ENCODE measurements around the gene GTPBP4. TPM values are rescaled to one million over a fixed set of nuclear protein-coding genes. Genes with fewer than 3 reads are reported as not detected.
A peak's percentile ranks its signal among the peaks of the same experiment; 100 is the strongest.

The GTPBP4 gene
- total and polyA plus RNA-seq, 2 of the 8 experiments (the other 6 are each of a cell fraction or from before 2014, with no cell fraction given), result 16.9 to 98.1 TPM

DNA sequence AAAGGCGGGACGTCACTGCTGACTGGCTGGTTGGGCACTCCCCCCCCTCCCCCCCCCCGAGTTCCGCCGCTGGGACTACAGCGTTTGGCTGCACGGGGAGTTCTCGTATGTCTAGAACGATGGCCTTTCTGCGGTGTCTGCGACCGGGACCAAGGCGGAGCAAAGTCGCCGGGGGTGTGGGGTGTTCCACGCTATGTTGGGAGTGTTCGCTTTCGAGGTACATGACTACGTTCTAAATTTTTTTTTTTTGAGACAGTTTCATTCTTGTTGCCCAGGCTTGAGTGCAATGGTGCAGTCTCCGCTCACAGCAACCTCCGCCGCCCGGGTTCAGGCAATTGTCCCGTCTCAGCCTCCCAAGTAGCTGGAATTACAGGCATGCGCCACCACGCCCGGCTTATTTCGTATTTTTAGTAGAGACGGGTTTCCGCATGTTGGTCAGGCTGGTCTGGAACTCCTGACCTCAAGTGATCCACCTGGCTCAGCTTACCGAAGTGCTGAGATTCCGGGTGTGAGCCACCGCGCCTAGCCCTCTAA is 61.3 kb downstream of the GTPBP4 start:
- peak overlapping the region; percentile 75 for H4K91ac ChIP-seq (replicated peaks; ENCODE audit: insufficient read length, low read length)
- POLR2A ChIA-PET (ENCODE audit: partially characterized antibody), result interaction anchor here (0.7 to 2.9 kb wide), 20 partner anchors 8 to 121 kb away, joined by 3 to 22 read pairs (median 4); partner anchors contain the start of gene GTPBP4
- H2BK120ac ChIP-seq (replicated peaks; ENCODE audit: low read depth, low read length), result no peak overlapping the region
- FAIRE-seq, result no peak
- peak overlapping the region; percentile 90 for H4K8ac ChIP-seq (ENCODE audit: extremely low read depth, insufficient read depth, low read length)
- peak overlapping the region; percentile 28; the same call in 1 of the 2 replicates for H2BK12ac ChIP-seq (ENCODE audit: low read depth, low read length)
- no peak overlapping the region for H3K4ac ChIP-seq (replicated peaks; ENCODE audit: insufficient read length, low read depth, low read length)
- H3K9ac ChIP-seq (replicated peaks in 1 of 4; ENCODE audit: extremely low read depth in 1 of 4, low read depth in 3 of 4, low read length in 3 of 4), result peak overlapping the region in 3 of 4 experiments; percentile 76 to 91 (median 91); a peak in 6 of 7 replicates
- H3K9me3 ChIP-seq (ENCODE audit: insufficient read depth in 2 of 2, low read depth in 1 of 2, low read length in 1 of 2), result no peaks in the 10 kb centered on the region
- H3K23ac ChIP-seq (ENCODE audit: insufficient read length), result no peak overlapping the region
- H3K36me3 ChIP-seq (ENCODE audit: control insufficient read depth in 2 of 4, insufficient read depth in 4 of 4, low read length in 3 of 4), result peaks cover 0 to 28% (median 2%) of the 10 kb centered on the region in 4 experiments; a peak in 3 of 8 replicates
- H3K27me3 ChIP-seq (replicated peaks in 1 of 4; ENCODE audit: control insufficient read depth in 3 of 4, extremely low read depth in 1 of 4, insufficient read depth in 3 of 4, low read length in 3 of 4), result no peaks in the 10 kb centered on the region
- H2AFZ ChIP-seq (ENCODE audit: low read length), result no peak overlapping the region
- H3K27ac ChIP-seq (ENCODE audit: low read depth, low read length), result 0 out of 2 replicates have a peak overlapping the region, but pooled peaks have one; percentile 32
- peak overlapping the region; percentile 79 to 98 (median 95) for H3K4me3 ChIP-seq (ENCODE audit: extremely low read depth in 1 of 4, insufficient read depth in 2 of 4, low read depth in 3 of 4, low read length in 4 of 4)
- H3K4me1 ChIP-seq (replicated peaks in 1 of 4; ENCODE audit: control insufficient read depth in 3 of 4, insufficient read depth in 4 of 4, low read length in 3 of 4), result peaks cover 0 to 5% (median 2%) of the 10 kb centered on the region in 4 experiments; a peak in 3 of 7 replicates
- peaks cover 6 to 18% of the 10 kb centered on the region in 2 experiments for H4K20me1 ChIP-seq (replicated peaks in 1 of 2; ENCODE audit: control insufficient read depth in 1 of 2, insufficient read depth in 2 of 2, low read length in 2 of 2)
- CTCF ChIA-PET (ENCODE audit: partially characterized antibody), result interaction anchor here (0.6 kb wide), 1 partner anchor 57 kb away, joined by 3 read pairs; no protein-coding TSS in a partner anchor
- H2BK5ac ChIP-seq (ENCODE audit: low read depth, low read length), result peak overlapping the region; percentile 47
- peak overlapping the region; percentile 65 for H3K18ac ChIP-seq (ENCODE audit: extremely low read depth, low read length)
- H3K4me2 ChIP-seq (ENCODE audit: insufficient read depth in 1 of 2, low read depth in 2 of 2, low read length in 2 of 2), result peak overlapping the region; percentile 75 to 76
- peak overlapping the region; percentile 86 for H4K5ac ChIP-seq (ENCODE audit: insufficient read length, low read depth, low read length)
- H3K14ac ChIP-seq (ENCODE audit: insufficient read length), result no peak overlapping the region
- peak overlapping the region; percentile 37 for H3K56ac ChIP-seq (replicated peaks; ENCODE audit: insufficient read length, low read depth, low read length)
- DNase-seq (ENCODE audit: low read depth in 1 of 2, low spot score in 2 of 2), result no peak
- H2AK5ac ChIP-seq (ENCODE audit: low read depth, low read length), result no peak overlapping the region
- WGBS, 2 experiments (ENCODE audit: extremely low coverage in 1 of 2, insufficient coverage in 1 of 2, insufficient read length in 1 of 2, insufficient replicate concordance in 2 of 2, low coverage in 1 of 2, low lambda C conversion rate in 2 of 2, missing lambda C conversion rate in 1 of 2), result 4% methylated on average over 24 of the region's 34 CpGs; no CpG with 5 or more reads in 1 of the 2 experiments
- peaks cover 4% of the 10 kb centered on the region; the same call in 1 of the 2 replicates for H3K79me1 ChIP-seq (ENCODE audit: low read depth, low read length)
- H3K23me2 ChIP-seq (ENCODE audit: low read depth, low read length), result no peaks in the 10 kb centered on the region; the same call in 1 of the 2 replicates
- no peak overlapping the region for H2BK15ac ChIP-seq (ENCODE audit: low read length)
- H3K79me2 ChIP-seq (ENCODE audit: control insufficient read depth in 1 of 2, insufficient read depth in 2 of 2, low read length in 2 of 2), result peaks cover 24 to 79% of the 10 kb centered on the region in 2 experiments
- no peak overlapping the region for H2BK20ac ChIP-seq (ENCODE audit: low read length)
- TF ChIP-seq SP2 (IDR thresholded peaks at IDR 0.05; ENCODE audit: low read length), result no peak
- TF ChIP-seq RBBP5 (IDR thresholded peaks at IDR 0.05; ENCODE audit: borderline replicate concordance, low read depth, low read length), result peak; percentile 53
- no peak; the same call in 1 of the 2 replicates for TF ChIP-seq SP1 (IDR thresholded peaks at IDR 0.05; ENCODE audit: low read depth, low read length)
- TF ChIP-seq TAF7 (optimal IDR thresholded peaks at IDR 0.05; ENCODE audit: borderline replicate concordance, low read depth, low read length), result peak; percentile 51
- peak; percentile 13; the same call in 1 of the 2 replicates for TF ChIP-seq CHD2 (IDR thresholded peaks at IDR 0.05; ENCODE audit: low read length)
- no peak for TF ChIP-seq NRF1 (IDR thresholded peaks at IDR 0.05; ENCODE audit: low read depth, low read length)
- TF ChIP-seq, protein P1, sequence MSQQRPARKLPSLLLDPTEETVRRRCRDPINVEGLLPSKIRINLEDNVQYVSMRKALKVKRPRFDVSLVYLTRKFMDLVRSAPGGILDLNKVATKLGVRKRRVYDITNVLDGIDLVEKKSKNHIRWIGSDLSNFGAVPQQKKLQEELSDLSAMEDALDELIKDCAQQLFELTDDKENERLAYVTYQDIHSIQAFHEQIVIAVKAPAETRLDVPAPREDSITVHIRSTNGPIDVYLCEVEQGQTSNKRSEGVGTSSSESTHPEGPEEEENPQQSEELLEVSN (IDR thresholded peaks at IDR 0.05), result no peak
- no peak for TF ChIP-seq SIRT6 (IDR thresholded peaks at IDR 0.05; ENCODE audit: low read length)
- no peak for TF ChIP-seq TEAD4 (IDR thresholded peaks at IDR 0.05; ENCODE audit: low read depth, low read length)
- TF ChIP-seq KDM1A (IDR thresholded peaks at IDR 0.05; ENCODE audit: borderline replicate concordance, low read length), result no peak
- TF ChIP-seq, protein P2, sequence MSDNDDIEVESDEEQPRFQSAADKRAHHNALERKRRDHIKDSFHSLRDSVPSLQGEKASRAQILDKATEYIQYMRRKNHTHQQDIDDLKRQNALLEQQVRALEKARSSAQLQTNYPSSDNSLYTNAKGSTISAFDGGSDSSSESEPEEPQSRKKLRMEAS (IDR thresholded peaks at IDR 0.05), result no peak
- TF ChIP-seq PHF8 (conservative IDR thresholded peaks at IDR 0.05; ENCODE audit: low read depth, low read length), result peak; percentile 40; the same call in 1 of the 2 replicates

Data from H1 (cell line).